ENCODE data around the gene MRM3.
"Not testable (repeated sequence)": the region's sequence is repeated elsewhere in the genome, so short reads cannot be mapped to it uniquely, and the experiment has no call there.

MRM3 gene

DNA sequence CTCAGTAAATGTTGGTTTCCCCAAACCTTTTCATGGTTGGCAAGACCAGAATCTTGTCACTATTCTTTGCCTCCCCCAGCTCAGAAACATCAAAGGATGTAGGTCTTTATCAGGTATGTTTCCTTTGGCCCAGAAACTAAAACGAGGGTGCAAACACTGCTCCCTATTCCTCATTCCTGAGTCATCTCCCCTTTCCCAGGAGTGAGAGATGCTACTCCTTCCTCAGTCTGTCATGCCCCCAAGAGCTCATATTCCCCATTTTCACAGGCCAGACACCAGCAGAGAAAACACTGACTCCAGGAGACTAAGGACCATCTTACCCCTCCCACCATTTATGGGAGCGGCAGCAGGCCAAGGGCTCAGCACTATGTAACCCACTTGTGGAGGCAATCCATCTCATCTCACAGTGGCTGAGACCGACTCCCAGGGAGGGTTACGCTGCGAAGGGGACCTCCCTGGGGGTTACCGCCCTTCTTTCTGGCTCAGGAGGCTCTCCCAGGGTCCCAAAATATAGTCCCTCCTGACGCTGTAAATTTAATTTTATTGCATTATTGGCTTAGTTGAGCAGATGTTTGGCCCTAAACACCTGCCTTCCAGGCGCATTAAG lies 31.6 kb upstream of the MRM3 start:
- H3K4me3 ChIP-seq (replicated peaks in 1 of 2; ENCODE audit: low read depth in 2 of 2, low read length in 2 of 2) = peak overlapping the region in 1 of 2 donors; percentile 75
- no peak for DNase-seq (ENCODE audit: low read depth in 2 of 2)
- TF ChIP-seq, protein P1, sequence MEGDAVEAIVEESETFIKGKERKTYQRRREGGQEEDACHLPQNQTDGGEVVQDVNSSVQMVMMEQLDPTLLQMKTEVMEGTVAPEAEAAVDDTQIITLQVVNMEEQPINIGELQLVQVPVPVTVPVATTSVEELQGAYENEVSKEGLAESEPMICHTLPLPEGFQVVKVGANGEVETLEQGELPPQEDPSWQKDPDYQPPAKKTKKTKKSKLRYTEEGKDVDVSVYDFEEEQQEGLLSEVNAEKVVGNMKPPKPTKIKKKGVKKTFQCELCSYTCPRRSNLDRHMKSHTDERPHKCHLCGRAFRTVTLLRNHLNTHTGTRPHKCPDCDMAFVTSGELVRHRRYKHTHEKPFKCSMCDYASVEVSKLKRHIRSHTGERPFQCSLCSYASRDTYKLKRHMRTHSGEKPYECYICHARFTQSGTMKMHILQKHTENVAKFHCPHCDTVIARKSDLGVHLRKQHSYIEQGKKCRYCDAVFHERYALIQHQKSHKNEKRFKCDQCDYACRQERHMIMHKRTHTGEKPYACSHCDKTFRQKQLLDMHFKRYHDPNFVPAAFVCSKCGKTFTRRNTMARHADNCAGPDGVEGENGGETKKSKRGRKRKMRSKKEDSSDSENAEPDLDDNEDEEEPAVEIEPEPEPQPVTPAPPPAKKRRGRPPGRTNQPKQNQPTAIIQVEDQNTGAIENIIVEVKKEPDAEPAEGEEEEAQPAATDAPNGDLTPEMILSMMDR (IDR thresholded peaks at IDR 0.05; ENCODE audit: low read depth, low read length) = no peak

DNA sequence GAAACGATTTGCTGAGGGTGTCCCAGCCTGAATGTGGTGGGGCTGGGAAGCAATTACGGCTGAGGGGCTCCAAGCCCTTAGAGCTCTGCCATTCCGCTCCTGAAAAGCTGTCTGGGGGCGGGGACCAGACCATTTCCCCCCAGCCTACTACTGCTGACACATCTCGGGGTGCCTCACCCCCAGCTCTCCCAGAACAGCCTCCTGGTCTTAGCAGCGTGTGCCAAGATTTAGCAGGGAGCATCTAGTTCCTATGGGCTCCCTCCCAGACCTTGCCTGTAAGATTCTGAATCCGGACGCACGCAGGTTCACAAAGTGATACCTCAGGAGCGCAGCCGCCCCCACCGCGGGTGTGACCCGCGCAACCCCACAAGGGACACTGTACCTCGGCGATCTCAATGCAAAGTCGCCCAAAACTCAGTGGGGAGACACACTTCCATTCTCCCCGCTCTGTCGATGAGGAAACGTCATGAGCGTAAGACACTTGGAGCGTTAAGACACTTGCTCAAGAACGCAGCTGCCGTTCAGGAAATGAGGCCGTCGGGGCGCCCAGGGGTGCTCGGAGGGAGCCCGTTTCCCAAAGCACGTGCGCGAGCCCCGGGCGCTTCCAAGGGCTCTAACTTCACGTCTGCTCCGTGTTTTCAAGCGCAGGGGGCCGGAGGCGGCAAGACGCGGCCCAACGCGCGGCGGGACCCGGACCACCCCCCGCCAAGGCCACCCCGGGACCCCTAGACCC lies 30.7 kb upstream of the MRM3 start:
- DNase-seq (ENCODE audit: low read depth in 2 of 2) = peak; percentile 46 to 60
- H3K4me3 ChIP-seq (replicated peaks in 1 of 2; ENCODE audit: low read depth in 2 of 2, low read length in 2 of 2) = peak overlapping the region; percentile 74 to 75
- TF ChIP-seq, protein P1 (IDR thresholded peaks at IDR 0.05; ENCODE audit: low read depth, low read length) = no peak

DNA sequence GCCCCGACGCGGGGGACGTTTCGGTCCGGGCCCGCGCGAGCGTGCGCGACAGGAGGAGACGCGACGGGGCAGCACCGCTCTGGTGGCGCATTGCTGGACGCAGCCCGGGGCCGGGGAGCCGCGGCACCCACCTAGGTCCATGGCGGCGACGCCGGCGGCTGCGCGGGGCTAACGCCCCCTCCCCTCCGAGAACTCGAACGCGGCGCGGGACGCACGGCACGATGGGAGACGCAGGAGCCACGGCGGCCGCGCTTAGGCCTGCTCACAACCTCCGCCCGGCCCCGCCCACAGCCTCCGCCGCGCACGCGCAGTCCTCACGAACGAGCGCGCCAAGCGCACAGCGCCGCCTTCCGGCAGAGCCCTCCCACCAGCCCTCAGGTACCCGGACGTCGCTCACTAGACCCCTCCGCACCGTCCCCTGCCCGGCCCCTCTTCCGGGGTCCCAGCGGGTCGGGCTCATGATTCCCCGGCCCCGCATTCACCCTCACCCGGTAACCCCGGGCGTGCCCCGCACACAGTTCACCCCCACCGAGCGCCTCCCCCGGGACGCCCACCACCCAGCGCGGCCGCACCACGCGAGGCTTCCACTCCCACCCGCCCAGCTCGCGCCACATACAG lies 30.0 kb upstream of the MRM3 start, which contains the start of gene GEMIN4:
Gene GEMIN4 (minus strand): TSS at position 263 of the 618 bp plus-strand sequence. CDS start 122 bp downstream, at position 141.
- TF ChIP-seq, protein P1 (IDR thresholded peaks at IDR 0.05; ENCODE audit: low read depth, low read length) = peak; percentile 76
- peak within 1 kb of the TSS; percentile 74 to 75 for H3K4me3 ChIP-seq (replicated peaks in 1 of 2; ENCODE audit: low read depth in 2 of 2, low read length in 2 of 2)

DNA sequence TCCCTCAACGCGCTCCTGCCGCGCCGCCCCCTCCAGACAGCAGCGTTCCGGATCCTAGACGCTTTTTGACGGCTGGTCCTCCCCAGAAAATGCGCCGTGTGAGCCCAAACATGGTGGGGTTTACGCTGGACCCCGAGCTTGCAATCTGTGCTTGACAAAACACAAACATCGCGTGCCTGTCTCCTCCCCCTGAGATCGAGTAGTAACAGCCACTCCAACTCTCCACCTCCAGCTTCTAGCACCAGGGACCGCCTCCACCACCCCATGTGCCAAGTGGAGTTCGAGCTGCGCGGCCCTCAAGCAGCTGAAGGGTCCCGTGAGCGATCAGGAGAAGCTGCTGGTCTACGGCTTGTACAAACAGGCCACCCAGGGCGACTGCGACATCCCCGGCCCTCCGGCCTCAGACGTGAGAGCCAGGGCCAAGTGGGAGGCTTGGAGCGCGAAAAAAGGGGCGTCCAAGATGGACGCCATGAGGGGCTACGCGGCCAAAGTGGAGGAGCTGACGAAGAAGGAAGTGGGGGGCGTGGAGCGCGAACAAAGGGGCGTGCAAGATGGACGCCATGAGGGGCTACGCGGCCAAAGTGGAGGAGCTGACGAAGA lies 29.4 kb upstream of the MRM3 start:
- TF ChIP-seq, protein P1 (IDR thresholded peaks at IDR 0.05; ENCODE audit: low read depth, low read length) = no peak
- DNase-seq (ENCODE audit: low read depth in 2 of 2) = peak; percentile 65 to 87
- H3K4me3 ChIP-seq (replicated peaks in 1 of 2; ENCODE audit: low read depth in 2 of 2, low read length in 2 of 2) = peak overlapping the region; percentile 74 to 75

More for the DNA sequence above, 30.0 kb upstream of the MRM3 start, which contains the start of gene GEMIN4:
- peak; percentile 87 to 91 for DNase-seq (ENCODE audit: low read depth in 2 of 2)

DNA sequence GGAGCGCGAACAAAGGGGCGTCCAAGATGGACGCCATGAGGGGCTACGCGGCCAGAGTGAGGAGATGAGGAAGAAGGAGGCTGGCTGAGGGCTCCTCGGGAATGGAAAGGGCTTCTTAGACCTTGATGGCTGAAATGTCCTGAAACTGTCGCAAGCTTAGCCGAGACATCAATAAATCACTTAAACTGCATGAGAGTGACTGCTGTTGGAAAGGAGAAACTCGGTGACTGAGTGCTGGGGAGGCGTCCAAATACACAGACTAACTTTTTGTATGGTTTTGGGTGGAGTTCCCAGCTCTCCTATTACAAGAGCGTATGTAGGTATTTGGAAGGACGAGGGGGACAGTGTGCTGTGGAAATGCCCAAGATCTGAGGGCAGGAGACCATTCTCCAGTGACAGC lies 28.7 kb upstream of the MRM3 start:
- no peak for DNase-seq (ENCODE audit: low read depth in 2 of 2)
- TF ChIP-seq, protein P1 (IDR thresholded peaks at IDR 0.05; ENCODE audit: low read depth, low read length) = no peak
- H3K4me3 ChIP-seq (replicated peaks in 1 of 2; ENCODE audit: low read depth in 2 of 2, low read length in 2 of 2) = no peak overlapping the region

DNA sequence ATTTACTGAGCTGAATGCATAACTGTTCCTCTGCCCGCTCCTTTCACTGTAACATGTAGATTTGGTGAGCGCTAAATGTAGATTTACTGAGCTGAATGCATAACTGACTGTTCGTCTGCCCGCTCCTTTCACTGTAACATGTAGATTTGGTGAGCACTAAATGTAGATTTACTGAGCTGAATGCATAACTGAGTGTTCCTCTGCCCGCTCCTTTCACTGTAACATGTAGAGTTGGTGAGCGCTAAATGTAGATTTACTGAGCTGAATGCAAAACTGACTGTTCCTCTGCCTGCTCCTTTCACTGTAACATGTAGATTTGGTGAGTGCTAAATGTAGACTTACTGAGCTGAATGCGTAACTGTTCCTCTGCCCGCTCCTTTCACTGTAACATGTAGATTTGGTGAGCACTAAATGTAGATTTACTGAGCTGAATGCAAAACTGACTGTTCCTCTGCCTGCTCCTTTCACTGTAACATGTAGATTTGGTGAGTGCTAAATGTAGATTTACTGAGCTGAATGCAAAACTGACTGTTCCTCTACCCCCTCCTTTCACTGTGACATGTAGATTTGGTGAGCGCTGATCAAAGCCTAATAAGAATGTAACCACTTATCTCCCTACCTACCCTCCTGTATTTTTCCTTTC lies 26.7 kb upstream of the MRM3 start:
- H3K4me3 ChIP-seq (replicated peaks in 1 of 2; ENCODE audit: low read depth in 2 of 2, low read length in 2 of 2); DNase-seq (ENCODE audit: low read depth in 2 of 2): not testable (repeated sequence)

DNA sequence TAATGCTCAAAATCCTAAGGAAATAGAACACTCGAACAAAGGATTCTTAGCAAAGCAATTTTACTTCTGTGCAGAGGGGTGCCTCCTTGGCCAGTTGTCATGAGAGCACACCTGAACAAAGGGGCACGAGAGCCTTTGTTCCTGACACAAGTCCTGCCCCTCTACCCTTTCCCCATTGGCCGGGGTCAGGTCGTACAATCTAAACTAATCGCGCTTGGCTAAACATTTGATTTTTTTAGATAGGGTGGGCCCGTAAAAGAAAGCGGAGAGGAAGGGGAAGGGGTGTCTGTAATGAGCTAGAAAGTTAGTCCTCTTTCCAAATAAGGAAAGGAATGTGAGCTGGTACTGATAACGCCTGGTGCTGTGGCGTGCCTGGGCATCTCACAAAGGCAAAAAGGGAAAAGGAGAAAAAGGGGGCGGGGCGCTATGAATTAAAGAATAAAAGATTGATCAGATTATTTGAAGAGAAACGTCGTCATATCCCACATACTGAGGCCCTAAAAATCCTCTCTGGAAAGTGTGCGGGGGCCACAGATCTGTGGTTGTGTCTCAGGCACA lies 26.1 kb upstream of the MRM3 start:
- not testable (repeated sequence) for H3K4me3 ChIP-seq (replicated peaks in 1 of 2; ENCODE audit: low read depth in 2 of 2, low read length in 2 of 2); DNase-seq (ENCODE audit: low read depth in 2 of 2)
